Lower leg skin (tissue), 3 donors: ENCODE measurements around the gene RAMP3.

Experiments
- POLR2A ChIP-seq, 2 donors: fragments of 450-650 bp; IDR thresholded peaks; one replicate each; pipeline ENCODE4 v1.6.1; 2016 to 2017; ENCODE audit warnings: antibody characterized with exemption in 2 of 2, mild to moderate bottlenecking in 1 of 2, moderate library complexity in 1 of 2
- TF ChIP-seq, protein P1 (sequence below), 3 donors: fragments of 450-650 bp; IDR thresholded peaks; one replicate each; pipeline ENCODE4 v1.5.1; 2016; ENCODE audit warnings: antibody characterized with exemption in 3 of 3, mild to moderate bottlenecking in 3 of 3, moderate library complexity in 2 of 3

DNA sequence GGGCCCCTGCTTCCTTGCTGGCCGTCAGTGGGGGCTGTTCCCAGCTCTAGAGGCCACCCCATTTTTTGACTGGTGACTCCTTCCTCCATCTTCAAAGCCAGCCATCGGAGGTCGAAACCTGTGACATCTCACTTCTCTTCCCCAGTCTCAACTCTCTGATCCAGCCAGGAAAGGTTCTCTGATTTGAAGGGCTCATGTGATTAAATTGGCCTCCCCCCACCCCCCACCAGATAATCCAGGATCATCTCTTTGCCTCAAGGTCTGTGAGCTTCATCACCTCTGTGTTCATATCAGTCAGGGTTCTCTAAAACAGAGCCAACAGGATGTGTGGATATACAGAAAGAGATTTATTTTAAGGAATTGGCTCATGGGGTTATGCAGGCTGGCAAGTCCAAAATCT, 5.6 kb upstream of the RAMP3 start:
- no peak for TF ChIP-seq POLR2A (IDR thresholded peaks at IDR 0.05)
- TF ChIP-seq, protein P1, sequence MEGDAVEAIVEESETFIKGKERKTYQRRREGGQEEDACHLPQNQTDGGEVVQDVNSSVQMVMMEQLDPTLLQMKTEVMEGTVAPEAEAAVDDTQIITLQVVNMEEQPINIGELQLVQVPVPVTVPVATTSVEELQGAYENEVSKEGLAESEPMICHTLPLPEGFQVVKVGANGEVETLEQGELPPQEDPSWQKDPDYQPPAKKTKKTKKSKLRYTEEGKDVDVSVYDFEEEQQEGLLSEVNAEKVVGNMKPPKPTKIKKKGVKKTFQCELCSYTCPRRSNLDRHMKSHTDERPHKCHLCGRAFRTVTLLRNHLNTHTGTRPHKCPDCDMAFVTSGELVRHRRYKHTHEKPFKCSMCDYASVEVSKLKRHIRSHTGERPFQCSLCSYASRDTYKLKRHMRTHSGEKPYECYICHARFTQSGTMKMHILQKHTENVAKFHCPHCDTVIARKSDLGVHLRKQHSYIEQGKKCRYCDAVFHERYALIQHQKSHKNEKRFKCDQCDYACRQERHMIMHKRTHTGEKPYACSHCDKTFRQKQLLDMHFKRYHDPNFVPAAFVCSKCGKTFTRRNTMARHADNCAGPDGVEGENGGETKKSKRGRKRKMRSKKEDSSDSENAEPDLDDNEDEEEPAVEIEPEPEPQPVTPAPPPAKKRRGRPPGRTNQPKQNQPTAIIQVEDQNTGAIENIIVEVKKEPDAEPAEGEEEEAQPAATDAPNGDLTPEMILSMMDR (IDR thresholded peaks at IDR 0.05): no peak
